Ectodermal cell (in vitro differentiated cells): Measurements from ENCODE around the gene MT1F. TPM values are rescaled to one million over a fixed set of nuclear protein-coding genes. Genes with fewer than 3 reads are reported as not detected.
A peak's percentile ranks its signal among the peaks of the same experiment; 100 is the strongest.

Source experiments
- H3K27ac ChIP-seq: 2 replicates; pipeline ENCODE4 v1.7.0; 2013; ENCODE audit warnings: mild to moderate bottlenecking, low read depth, low read length; ENCODE audit not compliant: insufficient read depth, poor library complexity, severe bottlenecking
- H3K27me3 ChIP-seq: 2 replicates; pipeline ENCODE4 v1.7.0; 2013; ENCODE audit warnings: mild to moderate bottlenecking, low read length; ENCODE audit not compliant: insufficient read depth, control insufficient read depth, poor library complexity, severe bottlenecking
- H3K36me3 ChIP-seq: one replicate; pipeline ENCODE4 v1.7.0; 2013; ENCODE audit warnings: low read length; ENCODE audit not compliant: control insufficient read depth, insufficient read depth
- H3K4me1 ChIP-seq: one replicate; pipeline ENCODE4 v1.7.0; 2013; ENCODE audit warnings: low read length; ENCODE audit not compliant: control insufficient read depth, insufficient read depth
- H3K4me3 ChIP-seq: 2 replicates; pipeline ENCODE4 v1.7.0; 2013; ENCODE audit warnings: low read depth, low read length, control low read depth; ENCODE audit not compliant: insufficient read depth
- H3K9me3 ChIP-seq: 2 replicates; pipeline ENCODE4 v1.7.0; 2013; ENCODE audit warnings: mild to moderate bottlenecking, low read length, moderate library complexity; ENCODE audit not compliant: control insufficient read depth
- WGBS, 2 experiments: methylation state at CpG; one replicate each; pipeline ENCODE4 v1.1.7; 2013; ENCODE audit warnings: missing lambda C conversion rate in 2 of 2; 5-methylcytosine and 5-hydroxymethylcytosine counted together
- polyA plus RNA-seq, 4 experiments: library from polyadenylated mRNA; stranded (reverse); fragments of 50-300 nt; gene quantifications; one replicate each; pipeline ENCODE4 v1.2.3, GENCODE V29; 2013

MT1F gene
- 6.8 TPM for polyA plus RNA-seq (2013, experiment 1 of 4)
- polyA plus RNA-seq (2013, experiment 2 of 4), result 6.1 TPM
- 10.2 TPM for polyA plus RNA-seq (2013, experiment 3 of 4)
- polyA plus RNA-seq (2013, experiment 4 of 4), result 11.5 TPM

- WGBS, 2 experiments, result 2% methylated on average over 46 of the region's 46 CpGs
- Histone ChIP-seq H3K4me3 (peak within 1 kb of the TSS; percentile 33), H3K27me3 (peaks cover 77% of the 10 kb centered on the region)
Observed at GRCh38 chr16:56657555-56658326, at the start of gene MT1F. MT1F (plus strand) TSS chr16:56657959; CDS start chr16:56658059, 100 bp downstream.

GRCh38 chr16:56608043-56608875 lies 49.5 kb upstream of the MT1F start, which contains the start of gene MT2A:
MT2A (plus strand) TSS chr16:56608584; CDS start chr16:56608656, 72 bp downstream.
- peaks cover 72% of the 10 kb centered on the region for H3K27me3 ChIP-seq
- H3K27ac ChIP-seq, result no peak within 1 kb of the TSS
- H3K36me3 ChIP-seq, result no peaks in the 10 kb centered on the region
- H3K4me3 ChIP-seq, result peak within 1 kb of the TSS; percentile 35
- peaks cover 23% of the 10 kb centered on the region for H3K4me1 ChIP-seq
- no peaks in the 10 kb centered on the region for H3K9me3 ChIP-seq
- WGBS, 2 experiments, result 8 to 9% methylated on average over 62 of the region's 62 CpGs

More at GRCh38 chr16:56657555-56658326, at the start of gene MT1F:
- Histone ChIP-seq H3K4me1 (peaks cover 9% of the 10 kb centered on the region), H3K36me3 (no peaks in the 10 kb centered on the region), H3K9me3 (no peaks in the 10 kb centered on the region), H3K27ac (no peak within 1 kb of the TSS)

GRCh38 chr16:56608876-56609462 lies 48.8 kb upstream of the MT1F start:
- Histone ChIP-seq H3K4me3 (peak overlapping the region; percentile 35), H3K4me1 (peaks cover 23% of the 10 kb centered on the region), H3K27ac (no peak overlapping the region), H3K36me3 (no peaks in the 10 kb centered on the region), H3K9me3 (no peaks in the 10 kb centered on the region), H3K27me3 (peaks cover 72% of the 10 kb centered on the region)
- WGBS, 2 experiments, result 2 to 7% methylated on average over 19 to 21 of the region's 21 CpGs

GRCh38 chr16:56609463-56609921 lies 48.3 kb upstream of the MT1F start:
- Histone ChIP-seq H3K36me3 (no peaks in the 10 kb centered on the region), H3K27ac (no peak overlapping the region), H3K4me3 (no peak overlapping the region), H3K27me3 (peaks cover 75% of the 10 kb centered on the region), H3K4me1 (peaks cover 23% of the 10 kb centered on the region), H3K9me3 (no peaks in the 10 kb centered on the region)
- WGBS, 2 experiments, result 4 to 8% methylated on average over 6 of the region's 6 CpGs

GRCh38 chr16:56610017-56610608 lies 47.6 kb upstream of the MT1F start:
- no peaks in the 10 kb centered on the region for H3K36me3 ChIP-seq
- H3K27ac ChIP-seq, result no peak overlapping the region
- H3K9me3 ChIP-seq, result no peaks in the 10 kb centered on the region
- 18 to 20% methylated on average over 10 of the region's 10 CpGs for WGBS, 2 experiments
- H3K4me1 ChIP-seq, result peaks cover 23% of the 10 kb centered on the region
- no peak overlapping the region for H3K4me3 ChIP-seq
- peaks cover 82% of the 10 kb centered on the region for H3K27me3 ChIP-seq

- Histone ChIP-seq H3K27ac (no peak overlapping the region), H3K4me3 (no peak overlapping the region), H3K9me3 (no peaks in the 10 kb centered on the region), H3K4me1 (peaks cover 23% of the 10 kb centered on the region), H3K36me3 (no peaks in the 10 kb centered on the region), H3K27me3 (peaks cover 83% of the 10 kb centered on the region)
- WGBS, 2 experiments, result 85% methylated on average over 2 of the region's 2 CpGs
Observed at GRCh38 chr16:56610609-56611111, 47.1 kb upstream of the MT1F start.

GRCh38 chr16:56611281-56611833 lies 46.4 kb upstream of the MT1F start:
- H3K4me3 ChIP-seq, result no peak overlapping the region
- H3K9me3 ChIP-seq, result no peaks in the 10 kb centered on the region
- no peaks in the 10 kb centered on the region for H3K36me3 ChIP-seq
- peaks cover 88% of the 10 kb centered on the region for H3K27me3 ChIP-seq
- 89 to 92% methylated on average over 2 of the region's 2 CpGs for WGBS, 2 experiments
- no peak overlapping the region for H3K27ac ChIP-seq
- peaks cover 23% of the 10 kb centered on the region for H3K4me1 ChIP-seq

GRCh38 chr16:56613706-56614105 lies 44.1 kb upstream of the MT1F start:
- no peaks in the 10 kb centered on the region for H3K36me3 ChIP-seq
- H3K27me3 ChIP-seq, result peaks cover 88% of the 10 kb centered on the region
- H3K4me3 ChIP-seq, result no peak overlapping the region
- no peaks in the 10 kb centered on the region for H3K9me3 ChIP-seq
- no peak overlapping the region for H3K27ac ChIP-seq
- peaks cover 35% of the 10 kb centered on the region for H3K4me1 ChIP-seq

GRCh38 chr16:56614549-56614991 lies 43.2 kb upstream of the MT1F start:
- no peaks in the 10 kb centered on the region for H3K9me3 ChIP-seq
- H3K4me1 ChIP-seq, result peaks cover 27% of the 10 kb centered on the region
- H3K27ac ChIP-seq, result no peak overlapping the region
- H3K27me3 ChIP-seq, result peaks cover 88% of the 10 kb centered on the region
- H3K36me3 ChIP-seq, result no peaks in the 10 kb centered on the region
- no peak overlapping the region for H3K4me3 ChIP-seq
